IPS DF 19.7 (cell line): Measurements from ENCODE around the gene MFRP.
A peak's percentile ranks its signal among the peaks of the same experiment; 100 is the strongest.
"Not testable (repeated sequence)": the region's sequence is repeated elsewhere in the genome, so short reads cannot be mapped to it uniquely, and the experiment has no call there.

Experiments
- DNase-seq: peaks from one replicate; pipeline ENCODE4 v3.0.0-alpha.2; 2013; ENCODE audit warnings: low read depth, low spot score

MFRP gene

GRCh38 chr11:119346605-119347004, at the start of gene MFRP:
TSS of gene MFRP (minus strand) at chr11:119346705. CDS start at chr11:119346513, 192 bp downstream.
- no peak for DNase-seq

GRCh38 chr11:119391275-119391674, 44.8 kb upstream of the MFRP start:
- no peak for DNase-seq

GRCh38 chr11:119389611-119390254, 43.2 kb upstream of the MFRP start:
- no peak for DNase-seq

GRCh38 chr11:119388103-119388502, 41.6 kb upstream of the MFRP start:
- DNase-seq: no peak

GRCh38 chr11:119384332-119384731, 37.8 kb upstream of the MFRP start:
- DNase-seq: no peak

GRCh38 chr11:119382513-119382912, 36.0 kb upstream of the MFRP start:
- not testable (repeated sequence) for DNase-seq

- DNase-seq: no peak
These were observed 35.6 kb upstream of the MFRP start for GRCh38 chr11:119382101-119382500.

- DNase-seq: peak; percentile 70
These were observed 34.9 kb upstream of the MFRP start, which contains the start of gene USP2 for GRCh38 chr11:119381181-119381988. TSS of gene USP2 (minus strand) at chr11:119381690. CDS start at chr11:119373480, 8,210 bp downstream.

GRCh38 chr11:119380827-119381180, 34.3 kb upstream of the MFRP start:
- DNase-seq: no peak

GRCh38 chr11:119380160-119380826, 33.8 kb upstream of the MFRP start:
- no peak for DNase-seq

GRCh38 chr11:119378851-119379465, 32.5 kb upstream of the MFRP start:
- no peak for DNase-seq

- DNase-seq: no peak
These were observed 31.6 kb upstream of the MFRP start for GRCh38 chr11:119377961-119378667.

GRCh38 chr11:119377112-119377901, 30.8 kb upstream of the MFRP start:
- DNase-seq: no peak

GRCh38 chr11:119376197-119376847, 29.8 kb upstream of the MFRP start:
- DNase-seq: no peak

- DNase-seq: no peak
These were observed 29.1 kb upstream of the MFRP start for GRCh38 chr11:119375337-119376196.

- DNase-seq: no peak
These were observed 28.3 kb upstream of the MFRP start for GRCh38 chr11:119374632-119375336.

GRCh38 chr11:119373921-119374631, 27.6 kb upstream of the MFRP start:
- no peak for DNase-seq
